HG02981 (cell line): ENCODE data around the gene NSD1.

Experiments used
- ATAC-seq: cut with Tn5 transposase; IDR thresholded peaks from one replicate; pipeline ENCODE4 v1.9.1; 2021; ENCODE audit warnings: mild to moderate bottlenecking, moderate library complexity; ENCODE audit not compliant: unreplicated experiment

Gene NSD1

DNA sequence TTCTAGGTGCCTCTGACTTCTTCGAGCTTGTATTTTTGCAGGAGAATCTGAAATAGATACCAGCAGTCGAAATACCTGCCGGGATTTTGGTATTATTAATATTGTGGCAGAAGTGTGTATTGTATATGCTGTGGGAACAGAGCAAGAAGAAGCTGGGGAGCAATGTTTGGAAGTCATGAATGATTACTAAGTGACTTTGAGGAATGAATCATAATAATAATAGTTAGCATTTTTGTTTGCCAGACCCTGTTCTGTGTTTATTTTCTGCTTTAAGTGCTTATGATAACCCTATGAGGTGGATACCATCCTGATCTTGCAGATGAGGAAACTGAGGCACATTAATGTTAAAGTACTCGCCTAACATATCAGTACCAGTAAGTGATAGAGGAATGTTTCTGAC, 137.5 kb downstream of the NSD1 start:
- no peak for ATAC-seq

- ATAC-seq: no peak
Observed at GRCh38 chr5:177275883-177276282, 142.3 kb downstream of the NSD1 start.

- no peak for ATAC-seq
Observed at GRCh38 chr5:177276886-177277285, 143.3 kb downstream of the NSD1 start.

DNA sequence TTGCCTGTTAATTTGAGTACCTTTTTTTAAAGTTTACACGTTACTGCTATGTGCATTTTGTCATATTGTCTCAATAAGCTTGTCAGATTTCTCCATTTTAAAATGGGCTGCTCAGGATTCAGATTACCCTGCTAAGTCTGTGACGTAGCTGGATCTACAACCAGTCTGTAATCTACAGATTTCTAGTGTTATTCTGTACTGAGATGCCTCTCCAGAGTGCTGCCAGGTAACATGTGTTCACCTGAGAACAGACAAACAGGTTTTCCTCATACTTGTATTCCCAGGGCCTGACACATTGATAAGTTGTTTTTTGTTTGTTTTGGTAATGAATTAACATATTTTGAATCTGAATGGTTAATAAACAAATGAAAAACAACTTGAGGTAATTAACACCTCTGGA, 154.6 kb downstream of the NSD1 start:
- ATAC-seq: no peak

DNA sequence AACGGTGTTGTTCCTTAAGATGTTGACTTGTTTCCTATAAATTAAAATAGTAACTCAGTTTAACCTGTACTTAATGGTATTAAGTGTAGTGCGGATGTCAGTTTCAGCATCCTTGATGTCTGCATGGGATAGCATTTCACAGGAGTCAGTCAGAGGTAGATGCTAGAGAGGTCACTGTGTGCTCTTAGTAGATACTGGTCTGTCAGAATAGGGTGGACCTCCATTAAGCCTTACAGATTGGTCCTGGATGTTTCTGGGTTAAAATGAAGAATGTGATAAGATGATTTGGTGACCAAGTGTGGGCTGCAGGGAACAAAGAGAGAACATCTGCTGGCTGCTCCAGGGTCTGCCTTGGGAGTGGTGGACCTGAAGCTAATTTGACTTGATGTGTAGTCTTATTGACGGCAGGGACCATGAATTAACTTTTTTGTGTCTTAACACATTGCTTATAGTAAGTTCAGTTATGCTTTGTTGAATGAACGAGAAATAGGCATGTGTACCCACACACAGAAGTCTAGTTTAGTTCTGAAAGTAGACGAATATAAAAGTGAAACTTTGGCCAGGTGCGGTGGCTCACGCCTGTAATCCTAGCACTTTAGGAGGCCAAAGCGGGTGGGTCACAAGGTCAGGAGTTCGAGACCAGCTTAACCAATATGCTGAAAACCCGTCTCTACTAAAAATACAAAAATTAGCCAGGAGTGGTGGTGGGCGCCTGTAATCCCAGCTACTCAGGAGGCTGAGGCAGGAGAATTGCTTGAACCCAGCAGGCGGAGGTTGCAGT, 157.4 kb downstream of the NSD1 start:
- no peak for ATAC-seq

DNA sequence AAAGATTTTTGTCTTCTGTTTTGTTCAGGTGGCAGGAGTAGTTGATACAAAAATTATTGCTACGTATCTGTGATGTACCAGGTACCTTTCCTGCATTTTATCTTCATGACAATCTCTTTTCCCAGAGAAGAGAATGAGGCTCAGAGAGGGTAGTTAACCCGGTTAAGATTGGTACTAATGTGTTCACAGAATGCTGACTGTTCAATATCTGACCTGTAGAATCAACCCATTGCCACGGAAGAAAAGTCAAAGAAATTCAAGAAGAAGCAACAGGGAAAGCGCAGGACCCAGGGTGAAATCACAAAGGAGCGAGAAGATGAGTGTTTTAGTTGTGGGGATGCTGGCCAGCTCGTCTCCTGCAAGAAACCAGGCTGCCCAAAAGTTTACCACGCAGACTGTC, 158.2 kb downstream of the NSD1 start:
- no peak for ATAC-seq

GRCh38 chr5:177293819-177294581, 160.4 kb downstream of the NSD1 start:
- ATAC-seq: no peak

DNA sequence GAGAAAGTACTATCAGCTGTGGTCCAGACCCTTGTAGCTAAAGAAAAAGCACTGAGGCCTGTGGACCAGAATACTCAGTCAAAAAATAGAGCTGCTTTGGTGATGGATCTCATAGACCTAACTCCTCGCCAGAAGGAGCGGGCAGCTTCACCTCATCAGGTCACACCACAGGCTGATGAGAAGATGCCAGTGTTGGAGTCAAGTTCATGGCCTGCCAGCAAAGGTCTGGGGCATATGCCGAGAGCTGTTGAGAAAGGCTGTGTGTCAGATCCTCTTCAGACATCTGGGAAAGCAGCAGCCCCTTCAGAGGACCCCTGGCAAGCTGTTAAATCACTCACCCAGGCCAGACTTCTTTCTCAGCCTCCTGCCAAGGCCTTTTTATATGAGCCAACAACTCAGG, 161.1 kb downstream of the NSD1 start:
- ATAC-seq: no peak

DNA sequence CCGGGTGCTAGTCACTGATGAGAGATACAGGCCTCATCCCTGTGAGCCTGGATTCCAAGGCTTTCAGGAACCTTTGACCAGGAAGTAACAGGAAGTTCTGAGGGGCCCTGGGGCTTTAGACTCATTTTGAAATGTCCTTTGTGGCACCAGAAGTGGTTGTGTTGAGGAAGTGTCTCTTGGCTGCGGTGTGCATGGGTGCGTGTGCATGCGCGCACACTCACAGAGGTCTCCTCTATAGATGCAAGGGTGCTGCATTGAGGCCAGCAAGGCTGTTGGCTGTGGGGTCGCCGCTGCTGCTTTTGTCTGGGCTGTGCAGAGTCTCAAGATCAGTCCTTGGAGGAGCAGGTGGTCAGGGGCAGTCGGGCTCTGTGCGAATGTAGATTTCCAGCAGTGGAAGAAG, 162.4 kb downstream of the NSD1 start:
- no peak for ATAC-seq

GRCh38 chr5:177296581-177296980, 163.0 kb downstream of the NSD1 start:
- no peak for ATAC-seq

DNA sequence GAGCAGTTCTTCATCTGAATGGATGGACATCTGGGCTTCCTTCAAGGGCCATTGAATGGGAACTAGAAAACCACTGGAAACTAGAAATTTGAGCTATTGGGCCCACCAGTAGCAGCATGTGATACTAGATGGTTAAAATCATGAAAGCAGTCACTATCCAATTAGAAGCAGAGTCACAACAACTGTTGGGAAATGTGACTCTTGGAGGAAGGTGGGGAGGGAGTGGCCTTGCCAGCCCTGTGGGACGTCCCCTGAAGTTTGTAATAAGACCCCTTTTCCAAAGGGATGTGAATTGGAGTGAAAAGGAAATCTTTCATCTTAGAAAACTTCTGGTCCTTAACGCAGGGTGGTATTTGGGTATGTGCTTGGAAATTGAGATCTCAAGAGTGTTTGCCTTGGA, 164.3 kb downstream of the NSD1 start:
- no peak for ATAC-seq

- no peak for ATAC-seq
Observed at GRCh38 chr5:177299697-177300096, 166.1 kb downstream of the NSD1 start.

- peak; percentile 55 for ATAC-seq
Observed at GRCh38 chr5:177300236-177300880, 166.8 kb downstream of the NSD1 start.

GRCh38 chr5:177300951-177301350, 167.4 kb downstream of the NSD1 start:
- no peak for ATAC-seq

DNA sequence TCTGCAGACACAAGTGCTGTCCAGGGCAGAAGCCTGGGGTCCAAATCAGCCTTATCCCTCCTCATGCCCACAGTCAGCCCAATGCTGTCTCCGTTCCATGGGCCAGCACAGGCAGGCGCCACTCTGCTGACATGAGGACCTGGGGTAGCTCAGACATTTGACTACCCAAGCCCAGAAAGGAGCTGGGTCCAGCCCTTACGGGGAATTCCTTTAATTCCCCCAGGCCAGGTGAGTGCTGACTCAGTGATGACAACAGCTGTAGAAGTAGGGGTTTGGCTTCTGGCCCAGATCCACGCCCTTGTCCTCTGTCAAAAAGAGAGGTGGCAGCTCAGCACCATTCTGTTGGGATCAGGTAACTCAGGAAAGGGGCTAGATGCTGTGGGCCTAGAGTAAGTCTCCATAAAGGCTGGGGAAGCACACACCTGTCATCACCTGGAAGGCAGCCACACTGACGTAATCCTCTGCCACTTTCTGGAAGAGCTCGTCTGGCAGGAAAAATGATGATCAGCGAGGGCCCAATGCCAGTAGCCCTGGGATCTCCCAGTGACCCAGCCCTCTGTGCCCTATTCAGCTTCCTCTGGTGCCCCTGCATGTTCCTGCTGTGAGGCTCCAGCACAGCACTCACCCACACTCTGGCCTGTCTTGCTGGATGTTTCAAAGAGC, 168.1 kb downstream of the NSD1 start:
- no peak for ATAC-seq

DNA sequence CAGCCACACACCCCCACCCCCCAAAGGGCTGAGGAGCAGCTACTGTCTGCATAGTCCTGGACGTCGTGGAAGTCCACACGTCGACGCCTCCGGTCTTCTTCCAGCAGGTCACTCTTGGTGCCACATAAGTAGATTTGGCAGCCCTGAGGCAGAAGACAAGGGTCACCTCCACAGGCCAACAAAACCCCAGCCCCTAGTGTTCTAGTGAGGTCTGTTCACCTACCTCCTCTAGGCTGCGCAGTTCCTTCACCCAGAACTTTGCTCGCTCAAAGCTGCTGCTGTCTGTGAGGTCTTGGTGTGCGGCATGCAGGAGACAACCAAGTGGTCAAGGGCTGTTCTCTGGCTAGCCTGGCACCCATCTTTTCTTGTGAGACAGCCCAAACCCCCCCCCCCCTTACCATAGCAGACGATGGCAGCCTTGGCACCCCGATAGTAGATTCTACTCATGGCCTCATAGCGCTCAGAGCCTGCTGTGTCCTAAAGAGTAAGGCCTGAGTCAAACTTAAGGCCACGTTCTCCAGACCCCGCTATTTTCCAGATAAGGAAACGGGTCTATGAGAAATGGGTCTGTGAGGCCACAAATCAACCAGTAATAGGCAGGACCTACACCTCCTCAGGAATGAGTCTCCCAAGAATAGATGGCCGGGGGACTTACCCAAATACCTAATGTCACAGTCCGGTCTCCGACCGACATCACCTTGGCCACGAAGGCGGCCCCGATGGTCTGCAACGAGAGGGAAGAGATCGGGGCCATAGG, 169.0 kb downstream of the NSD1 start:
- ATAC-seq: no peak

DNA sequence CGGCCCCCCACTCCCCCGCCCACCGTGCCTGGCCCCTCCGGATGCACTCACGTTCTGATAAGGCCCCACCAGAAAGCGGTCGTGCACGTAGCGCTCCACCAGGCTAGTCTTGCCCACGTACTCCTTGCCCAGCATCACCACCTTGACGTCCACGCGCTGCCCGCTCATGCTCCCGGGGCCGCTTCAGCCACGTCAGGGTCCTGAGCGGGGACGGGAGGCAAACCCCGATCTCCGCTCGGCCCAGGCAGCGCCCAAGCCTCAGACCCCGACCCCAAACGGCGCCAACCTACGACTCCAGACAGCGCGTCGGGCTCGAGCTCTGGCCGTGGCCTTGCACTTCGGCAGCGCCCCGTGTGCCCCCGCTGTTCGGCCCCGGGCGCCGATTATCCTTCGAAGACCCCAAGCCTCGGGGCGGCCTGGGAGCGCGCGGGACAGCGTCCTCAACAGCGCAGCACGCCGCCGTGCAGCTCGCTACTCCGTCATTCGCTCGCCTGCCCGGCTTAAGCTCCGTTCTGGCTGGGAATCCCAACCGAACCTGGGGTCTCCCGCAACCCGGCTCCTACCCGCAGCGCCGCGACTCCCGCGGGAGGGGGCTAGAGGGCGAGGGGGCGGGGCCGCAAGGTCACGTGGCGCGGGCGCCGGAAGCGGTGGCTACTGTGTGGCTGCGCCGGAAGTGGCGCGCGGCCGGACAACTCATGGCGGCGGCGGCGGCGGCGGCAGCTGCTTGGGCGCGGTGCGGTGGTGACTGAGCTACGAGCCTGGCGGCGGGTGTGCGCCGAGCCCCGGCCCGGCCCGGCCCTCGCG, 169.8 kb downstream of the NSD1 start, which contains the start of the genes PRELID1 and RAB24:
TSS of gene PRELID1 (plus strand) at position 679 of the 804 bp plus-strand sequence. CDS start 187 bp downstream, outside the sequence.
TSS of gene RAB24 (minus strand) at position 599 of the 804 bp plus-strand sequence. CDS start at position 168, 431 bp downstream.
- ATAC-seq: peak; percentile 58

- ATAC-seq: peak; percentile 5
Observed at GRCh38 chr5:177303925-177304391, 170.4 kb downstream of the NSD1 start.

GRCh38 chr5:177304392-177305119, 171.0 kb downstream of the NSD1 start:
- ATAC-seq: no peak
